Uterus (tissue), 2 donors: ENCODE results near the gene SLC38A10.

Experiments used
- POLR2A ChIP-seq, 2 donors: fragments of 450-650 bp; IDR thresholded peaks; one replicate each; pipeline ENCODE4 v1.6.1; 2016; ENCODE audit warnings: antibody characterized with exemption in 2 of 2, mild to moderate bottlenecking in 1 of 2, moderate library complexity in 1 of 2
- TF ChIP-seq, protein P1 (sequence below), 4 experiments: fragments of 200-600 bp in 2 of 4; fragments of 450-650 bp in 2 of 4; sonication (generic) in 2 of 4; IDR thresholded peaks; one replicate each; pipeline ENCODE4 v1.5.1; 2016 to 2019; ENCODE audit warnings: antibody characterized with exemption in 4 of 4, mild to moderate bottlenecking in 2 of 4, moderate library complexity in 1 of 4

DNA sequence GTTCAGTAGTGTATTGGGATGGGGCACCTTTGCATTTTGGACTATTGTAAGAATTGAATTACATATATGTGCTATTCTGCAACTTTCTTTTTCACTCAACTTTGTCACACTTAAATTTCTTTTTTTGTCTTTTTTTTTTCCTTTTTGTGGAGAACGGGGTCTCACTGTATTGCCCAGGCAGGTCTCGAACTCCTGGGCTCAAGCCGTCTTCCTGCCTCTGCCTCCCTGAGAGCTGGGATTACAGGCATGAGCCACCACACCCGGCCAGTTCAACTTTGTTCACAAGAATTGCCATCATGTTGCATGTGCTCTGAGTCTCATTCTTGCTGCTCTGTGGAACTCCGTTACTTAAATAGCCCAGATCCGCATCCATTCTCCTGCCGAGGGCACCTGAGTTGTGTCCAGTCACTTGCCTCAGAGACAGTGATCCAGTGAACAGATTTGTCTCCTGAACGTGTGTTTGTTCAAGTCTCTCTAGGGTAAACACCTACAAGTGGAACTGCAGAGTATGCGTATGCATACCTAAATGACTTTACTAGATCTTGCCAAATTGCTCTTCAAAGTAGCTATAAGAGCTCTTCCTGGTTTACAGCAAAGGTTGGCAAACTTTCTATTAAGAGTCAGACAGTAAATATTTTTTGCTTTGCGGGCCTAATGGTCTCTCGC, 3.4 kb upstream of the SLC38A10 start:
- TF ChIP-seq, protein P1, sequence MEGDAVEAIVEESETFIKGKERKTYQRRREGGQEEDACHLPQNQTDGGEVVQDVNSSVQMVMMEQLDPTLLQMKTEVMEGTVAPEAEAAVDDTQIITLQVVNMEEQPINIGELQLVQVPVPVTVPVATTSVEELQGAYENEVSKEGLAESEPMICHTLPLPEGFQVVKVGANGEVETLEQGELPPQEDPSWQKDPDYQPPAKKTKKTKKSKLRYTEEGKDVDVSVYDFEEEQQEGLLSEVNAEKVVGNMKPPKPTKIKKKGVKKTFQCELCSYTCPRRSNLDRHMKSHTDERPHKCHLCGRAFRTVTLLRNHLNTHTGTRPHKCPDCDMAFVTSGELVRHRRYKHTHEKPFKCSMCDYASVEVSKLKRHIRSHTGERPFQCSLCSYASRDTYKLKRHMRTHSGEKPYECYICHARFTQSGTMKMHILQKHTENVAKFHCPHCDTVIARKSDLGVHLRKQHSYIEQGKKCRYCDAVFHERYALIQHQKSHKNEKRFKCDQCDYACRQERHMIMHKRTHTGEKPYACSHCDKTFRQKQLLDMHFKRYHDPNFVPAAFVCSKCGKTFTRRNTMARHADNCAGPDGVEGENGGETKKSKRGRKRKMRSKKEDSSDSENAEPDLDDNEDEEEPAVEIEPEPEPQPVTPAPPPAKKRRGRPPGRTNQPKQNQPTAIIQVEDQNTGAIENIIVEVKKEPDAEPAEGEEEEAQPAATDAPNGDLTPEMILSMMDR (IDR thresholded peaks at IDR 0.05) = no peak
- TF ChIP-seq POLR2A (IDR thresholded peaks at IDR 0.05) = no peak
